Measurements from ENCODE around the gene SYTL3. TPM values are rescaled to one million over a fixed set of nuclear protein-coding genes. Genes with fewer than 3 reads are reported as not detected.

SYTL3 gene
- total RNA-seq, 1 donor from 2014 or later = 0.48 TPM

- Mint-ChIP-seq H3K4me3 (ENCODE audit: unreplicated experiment) (no peak overlapping the region), H3K36me3 (ENCODE audit: unreplicated experiment) (no peaks in the 10 kb centered on the region), H3K27ac (ENCODE audit: unreplicated experiment) (no peak overlapping the region), H3K4me1 (ENCODE audit: unreplicated experiment) (peaks cover 32% of the 10 kb centered on the region), H3K27me3 (ENCODE audit: unreplicated experiment) (no peaks in the 10 kb centered on the region), H3K9me3 (ENCODE audit: unreplicated experiment) (no peaks in the 10 kb centered on the region)
- no peak for DNase-seq (ENCODE audit: extremely low spot score, unreplicated experiment)
- TF ChIP-seq CTCF (IDR thresholded peaks at IDR 0.05) = no peak
Observed at GRCh38 chr6:158705386-158706126, 55.7 kb downstream of the SYTL3 start.

- Mint-ChIP-seq H3K4me3 (ENCODE audit: unreplicated experiment) (no peak overlapping the region), H3K36me3 (ENCODE audit: unreplicated experiment) (no peaks in the 10 kb centered on the region), H3K27ac (ENCODE audit: unreplicated experiment) (peak overlapping the region; percentile 58), H3K9me3 (ENCODE audit: unreplicated experiment) (no peaks in the 10 kb centered on the region), H3K4me1 (ENCODE audit: unreplicated experiment) (peaks cover 32% of the 10 kb centered on the region), H3K27me3 (ENCODE audit: unreplicated experiment) (no peaks in the 10 kb centered on the region)
- peak; percentile 63 for TF ChIP-seq CTCF (IDR thresholded peaks at IDR 0.05)
- no peak for DNase-seq (ENCODE audit: extremely low spot score, unreplicated experiment)
Observed at GRCh38 chr6:158706369-158706982, 56.6 kb downstream of the SYTL3 start.

DNA sequence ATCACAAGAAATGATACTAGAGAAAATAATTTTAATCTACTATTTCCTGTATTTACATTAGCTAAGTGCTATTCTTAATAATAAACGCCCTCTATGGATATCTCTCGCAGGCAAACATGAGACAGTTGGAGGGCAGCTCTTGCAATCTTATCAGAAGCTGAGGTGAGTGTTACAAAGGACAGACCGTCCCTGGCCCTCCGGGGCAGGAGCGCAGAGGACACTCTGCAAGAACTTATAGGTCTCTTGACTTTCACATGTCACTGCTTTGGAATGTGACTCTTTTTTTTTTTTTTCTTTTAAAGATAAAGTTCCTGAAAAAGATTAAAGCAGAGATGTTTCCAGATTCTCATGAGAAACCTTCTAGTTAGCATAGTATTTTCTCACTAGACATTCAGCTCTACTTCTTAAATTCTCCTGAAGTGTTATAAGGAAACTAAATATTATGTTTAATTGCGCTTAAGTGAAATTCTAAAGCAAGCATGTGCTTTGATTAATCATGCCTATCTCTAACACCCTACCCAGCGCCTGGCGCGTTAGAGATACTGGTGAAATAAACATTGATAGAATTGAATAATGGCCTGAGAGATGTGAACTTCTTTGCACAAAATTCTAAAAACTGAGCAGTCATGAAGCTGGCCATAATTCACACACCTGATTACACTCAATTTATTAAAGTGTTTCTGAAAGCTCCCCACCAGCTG lies 57.4 kb downstream of the SYTL3 start:
- no peak for TF ChIP-seq CTCF (IDR thresholded peaks at IDR 0.05)
- H3K4me3 Mint-ChIP-seq (ENCODE audit: unreplicated experiment) = no peak overlapping the region

GRCh38 chr6:158707821-158708195 lies 58.0 kb downstream of the SYTL3 start:
- H3K36me3 Mint-ChIP-seq (ENCODE audit: unreplicated experiment) = no peaks in the 10 kb centered on the region
- H3K27ac Mint-ChIP-seq (ENCODE audit: unreplicated experiment) = peak overlapping the region; percentile 50
- H3K27me3 Mint-ChIP-seq (ENCODE audit: unreplicated experiment) = no peaks in the 10 kb centered on the region
- H3K9me3 Mint-ChIP-seq (ENCODE audit: unreplicated experiment) = no peaks in the 10 kb centered on the region
- TF ChIP-seq CTCF (IDR thresholded peaks at IDR 0.05) = no peak
- no peak overlapping the region for H3K4me3 Mint-ChIP-seq (ENCODE audit: unreplicated experiment)
- no peak for DNase-seq (ENCODE audit: extremely low spot score, unreplicated experiment)
- peaks cover 32% of the 10 kb centered on the region for H3K4me1 Mint-ChIP-seq (ENCODE audit: unreplicated experiment)

More for the DNA sequence above, 57.4 kb downstream of the SYTL3 start:
- H3K27ac Mint-ChIP-seq (ENCODE audit: unreplicated experiment) = no peak overlapping the region
- H3K9me3 Mint-ChIP-seq (ENCODE audit: unreplicated experiment) = no peaks in the 10 kb centered on the region
- H3K27me3 Mint-ChIP-seq (ENCODE audit: unreplicated experiment) = no peaks in the 10 kb centered on the region
- DNase-seq (ENCODE audit: extremely low spot score, unreplicated experiment) = no peak
- H3K36me3 Mint-ChIP-seq (ENCODE audit: unreplicated experiment) = no peaks in the 10 kb centered on the region
- peaks cover 32% of the 10 kb centered on the region for H3K4me1 Mint-ChIP-seq (ENCODE audit: unreplicated experiment)

- peak overlapping the region; percentile 7 for H3K27ac Mint-ChIP-seq (ENCODE audit: unreplicated experiment)
- H3K4me1 Mint-ChIP-seq (ENCODE audit: unreplicated experiment) = peaks cover 32% of the 10 kb centered on the region
- H3K27me3 Mint-ChIP-seq (ENCODE audit: unreplicated experiment) = no peaks in the 10 kb centered on the region
- no peaks in the 10 kb centered on the region for H3K9me3 Mint-ChIP-seq (ENCODE audit: unreplicated experiment)
- no peak for TF ChIP-seq CTCF (IDR thresholded peaks at IDR 0.05)
- no peaks in the 10 kb centered on the region for H3K36me3 Mint-ChIP-seq (ENCODE audit: unreplicated experiment)
- DNase-seq (ENCODE audit: extremely low spot score, unreplicated experiment) = no peak
- H3K4me3 Mint-ChIP-seq (ENCODE audit: unreplicated experiment) = no peak overlapping the region
Observed at GRCh38 chr6:158708239-158708638, 58.4 kb downstream of the SYTL3 start.

Data from osteocyte (in vitro differentiated cells).